Measurements from ENCODE around the gene MLXIP.

The MLXIP gene

DNA sequence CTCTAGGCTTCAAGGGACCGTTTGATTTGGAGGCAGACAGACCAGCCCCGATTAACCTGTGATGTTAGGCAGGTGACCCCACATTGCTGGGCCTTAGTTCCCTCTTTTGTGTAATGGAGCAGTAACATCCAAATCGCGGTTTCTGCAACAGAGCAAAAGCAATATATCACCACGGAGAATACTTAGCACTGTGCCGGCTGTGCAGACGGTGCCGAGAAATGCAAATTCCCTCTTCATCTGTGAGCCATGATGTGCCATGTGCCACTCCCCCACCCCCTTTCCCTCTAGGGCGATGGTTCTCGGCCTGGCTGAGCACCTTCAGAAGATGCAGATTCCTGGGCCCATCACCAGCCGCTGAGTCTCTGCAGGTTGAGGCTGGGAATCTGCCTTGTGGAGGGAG is 46.0 kb upstream of the MLXIP start:
- Histone ChIP-seq H3K36me3 (ENCODE audit: low read length) (peaks cover 37% of the 10 kb centered on the region), H3K79me2 (ENCODE audit: insufficient read depth, low read length) (peaks cover 98% of the 10 kb centered on the region), H3F3A (ENCODE audit: insufficient read depth) (peaks cover 42% of the 10 kb centered on the region), H4K20me1 (ENCODE audit: low read depth, low read length) (peaks cover 4% of the 10 kb centered on the region; the same call in 1 of the 2 replicates), H3K27ac (ENCODE audit: low read depth, low read length) (peak overlapping the region; percentile 100), H3K9me2 (replicated peaks; ENCODE audit: insufficient read depth, low read length) (no peaks in the 10 kb centered on the region), H2AFZ (ENCODE audit: low read depth, low read length, severe bottlenecking) (no peak overlapping the region), H3K4me3 (ENCODE audit: insufficient read depth, low read length, poor library complexity, severe bottlenecking) (no peak overlapping the region), H3K4me2 (ENCODE audit: low read depth, low read length, poor library complexity, severe bottlenecking) (peak overlapping the region; percentile 19), H3K9ac (ENCODE audit: low read length) (peak overlapping the region; percentile 68; the same call in 1 of the 2 replicates), H3K27me3 (ENCODE audit: low read length) (no peaks in the 10 kb centered on the region), H3K9me3 (ENCODE audit: insufficient read depth, low read length) (no peaks in the 10 kb centered on the region)
- no peak for TF ChIP-seq EZH2phosphoT487 (conservative IDR thresholded peaks at IDR 0.05; ENCODE audit: low read length)
- TF ChIP-seq, protein P1, sequence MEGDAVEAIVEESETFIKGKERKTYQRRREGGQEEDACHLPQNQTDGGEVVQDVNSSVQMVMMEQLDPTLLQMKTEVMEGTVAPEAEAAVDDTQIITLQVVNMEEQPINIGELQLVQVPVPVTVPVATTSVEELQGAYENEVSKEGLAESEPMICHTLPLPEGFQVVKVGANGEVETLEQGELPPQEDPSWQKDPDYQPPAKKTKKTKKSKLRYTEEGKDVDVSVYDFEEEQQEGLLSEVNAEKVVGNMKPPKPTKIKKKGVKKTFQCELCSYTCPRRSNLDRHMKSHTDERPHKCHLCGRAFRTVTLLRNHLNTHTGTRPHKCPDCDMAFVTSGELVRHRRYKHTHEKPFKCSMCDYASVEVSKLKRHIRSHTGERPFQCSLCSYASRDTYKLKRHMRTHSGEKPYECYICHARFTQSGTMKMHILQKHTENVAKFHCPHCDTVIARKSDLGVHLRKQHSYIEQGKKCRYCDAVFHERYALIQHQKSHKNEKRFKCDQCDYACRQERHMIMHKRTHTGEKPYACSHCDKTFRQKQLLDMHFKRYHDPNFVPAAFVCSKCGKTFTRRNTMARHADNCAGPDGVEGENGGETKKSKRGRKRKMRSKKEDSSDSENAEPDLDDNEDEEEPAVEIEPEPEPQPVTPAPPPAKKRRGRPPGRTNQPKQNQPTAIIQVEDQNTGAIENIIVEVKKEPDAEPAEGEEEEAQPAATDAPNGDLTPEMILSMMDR (IDR thresholded peaks at IDR 0.05; ENCODE audit: insufficient read depth, low read length, poor library complexity, severe bottlenecking): no peak

DNA sequence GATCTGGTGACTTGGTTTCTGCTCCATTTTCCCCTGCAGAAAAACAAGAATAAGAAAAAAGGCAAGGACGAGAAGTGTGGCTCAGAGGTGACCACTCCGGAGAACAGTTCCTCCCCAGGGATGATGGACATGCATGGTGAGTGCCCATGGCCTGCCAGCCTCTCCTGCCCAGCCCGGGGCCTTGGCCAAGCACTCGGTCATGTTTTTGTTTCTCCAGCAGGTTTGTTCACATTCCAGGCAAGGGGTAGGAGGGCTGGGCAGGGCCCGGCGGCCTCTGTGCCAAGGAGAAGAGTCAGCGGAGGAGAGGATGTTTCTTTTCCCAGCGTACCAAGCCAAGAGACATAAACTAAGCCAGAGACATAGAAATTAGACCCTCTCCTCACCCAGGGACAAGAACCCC is 43.3 kb upstream of the MLXIP start:
- no peak for TF ChIP-seq EZH2phosphoT487 (conservative IDR thresholded peaks at IDR 0.05; ENCODE audit: low read length)
- TF ChIP-seq, protein P1 (IDR thresholded peaks at IDR 0.05; ENCODE audit: insufficient read depth, low read length, poor library complexity, severe bottlenecking): no peak
- peaks cover 25% of the 10 kb centered on the region for H3F3A ChIP-seq (ENCODE audit: insufficient read depth)
- H3K36me3 ChIP-seq (ENCODE audit: low read length): peaks cover 47% of the 10 kb centered on the region
- H3K4me2 ChIP-seq (ENCODE audit: low read depth, low read length, poor library complexity, severe bottlenecking): no peak overlapping the region
- H2AFZ ChIP-seq (ENCODE audit: low read depth, low read length, severe bottlenecking): no peak overlapping the region
- H3K4me3 ChIP-seq (ENCODE audit: insufficient read depth, low read length, poor library complexity, severe bottlenecking): no peak overlapping the region
- H3K27me3 ChIP-seq (ENCODE audit: low read length): no peaks in the 10 kb centered on the region
- H3K79me2 ChIP-seq (ENCODE audit: insufficient read depth, low read length): peaks cover 89% of the 10 kb centered on the region
- no peak overlapping the region for H3K27ac ChIP-seq (ENCODE audit: low read depth, low read length)
- peaks cover 8% of the 10 kb centered on the region; the same call in 1 of the 2 replicates for H4K20me1 ChIP-seq (ENCODE audit: low read depth, low read length)
- no peak overlapping the region for H3K9ac ChIP-seq (ENCODE audit: low read length)
- no peaks in the 10 kb centered on the region for H3K9me2 ChIP-seq (replicated peaks; ENCODE audit: insufficient read depth, low read length)
- H3K9me3 ChIP-seq (ENCODE audit: insufficient read depth, low read length): no peaks in the 10 kb centered on the region

DNA sequence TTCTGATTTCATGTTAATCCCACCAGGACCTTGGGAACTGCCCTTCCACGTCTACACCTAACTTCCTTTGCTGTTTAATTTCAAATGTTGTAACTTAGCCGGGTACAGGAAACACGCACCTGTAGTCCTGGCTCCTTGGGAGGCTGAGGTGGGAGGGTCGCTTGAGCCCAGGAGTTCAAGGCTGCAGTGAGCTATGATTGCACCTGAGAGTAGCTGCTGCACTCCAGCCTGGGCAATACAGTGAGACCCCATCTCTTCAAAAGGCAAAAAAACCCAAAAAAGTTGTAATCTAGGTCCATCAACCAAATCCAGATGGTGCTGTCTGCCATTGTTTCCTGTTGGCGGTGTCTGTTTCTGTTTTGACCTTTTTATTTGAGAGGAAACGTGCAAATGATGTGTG is 42.4 kb upstream of the MLXIP start:
- peaks cover 88% of the 10 kb centered on the region for H3K79me2 ChIP-seq (ENCODE audit: insufficient read depth, low read length)
- H3K27ac ChIP-seq (ENCODE audit: low read depth, low read length): no peak overlapping the region
- no peak overlapping the region for H3K4me2 ChIP-seq (ENCODE audit: low read depth, low read length, poor library complexity, severe bottlenecking)
- H3K9me3 ChIP-seq (ENCODE audit: insufficient read depth, low read length): no peaks in the 10 kb centered on the region
- no peak overlapping the region for H3K9ac ChIP-seq (ENCODE audit: low read length)
- H3K4me3 ChIP-seq (ENCODE audit: insufficient read depth, low read length, poor library complexity, severe bottlenecking): no peak overlapping the region
- H3K27me3 ChIP-seq (ENCODE audit: low read length): no peaks in the 10 kb centered on the region
- H3K9me2 ChIP-seq (replicated peaks; ENCODE audit: insufficient read depth, low read length): no peaks in the 10 kb centered on the region
- peaks cover 49% of the 10 kb centered on the region for H3K36me3 ChIP-seq (ENCODE audit: low read length)
- TF ChIP-seq, protein P1 (IDR thresholded peaks at IDR 0.05; ENCODE audit: insufficient read depth, low read length, poor library complexity, severe bottlenecking): no peak
- TF ChIP-seq EZH2phosphoT487 (conservative IDR thresholded peaks at IDR 0.05; ENCODE audit: low read length): no peak
- H2AFZ ChIP-seq (ENCODE audit: low read depth, low read length, severe bottlenecking): no peak overlapping the region
- H3F3A ChIP-seq (ENCODE audit: insufficient read depth): peaks cover 22% of the 10 kb centered on the region
- H4K20me1 ChIP-seq (ENCODE audit: low read depth, low read length): peaks cover 8% of the 10 kb centered on the region; the same call in 1 of the 2 replicates
